HL-60 (cell line): Measurements from ENCODE around the gene MESD.

Source experiments
- DNase-seq, 2 experiments: peaks; one replicate each; pipeline ENCODE4 v3.0.0-alpha.2; 2010 to 2020; ENCODE audit warnings: low read depth in 1 of 2, low spot score in 1 of 2
- H3K27ac ChIP-seq: fragments of 250-450 bp; sonication (Bioruptor Pico); replicated peaks from 2 replicates; pipeline ENCODE4 v1.5.1; 2020; ENCODE audit warnings: mild to moderate bottlenecking, moderate library complexity
- H3K27me3 ChIP-seq: fragments of 250-450 bp; sonication (Bioruptor Pico); 2 replicates; pipeline ENCODE4 v1.5.1; 2021; ENCODE audit warnings: mild to moderate bottlenecking, moderate library complexity; ENCODE audit not compliant: insufficient read depth, poor library complexity, severe bottlenecking
- H3K4me3 ChIP-seq: replicated peaks from 2 replicates; pipeline ENCODE4 v1.5.1; 2011; ENCODE audit warnings: mild to moderate bottlenecking, control low read depth, low read length; ENCODE audit not compliant: insufficient read depth
- CTCF ChIP-seq: IDR thresholded peaks from one replicate; pipeline ENCODE4 v1.5.1; 2011; ENCODE audit warnings: low read length, control low read depth, inconsistent platforms; ENCODE audit not compliant: insufficient read depth
- GABPA ChIP-seq: IDR thresholded peaks from 2 replicates; pipeline ENCODE4 v1.6.1; 2012; ENCODE audit warnings: low read depth
- POLR2AphosphoS5 ChIP-seq: IDR thresholded peaks from 2 replicates; pipeline ENCODE4 v1.6.1; 2012; ENCODE audit warnings: low read depth
- REST ChIP-seq: IDR thresholded peaks from 2 replicates; pipeline ENCODE4 v1.6.1; 2012; ENCODE audit warnings: low read depth; ENCODE audit not compliant: insufficient replicate concordance
- SPI1 ChIP-seq: IDR thresholded peaks from 2 replicates; pipeline ENCODE4 v1.6.1; 2012; ENCODE audit warnings: low read depth, mild to moderate bottlenecking, borderline replicate concordance

Gene MESD

GRCh38 chr15:80944818-80945217, 44.8 kb downstream of the MESD start:
- Histone ChIP-seq H3K4me3 (no peak overlapping the region), H3K27me3 (no peaks in the 10 kb centered on the region), H3K27ac (no peak overlapping the region)
- TF ChIP-seq SPI1: no peak
- TF ChIP-seq POLR2AphosphoS5: no peak
- TF ChIP-seq CTCF: no peak
- TF ChIP-seq REST: no peak
- no peak for TF ChIP-seq GABPA
- DNase-seq: no peak

GRCh38 chr15:80942746-80943565, 46.7 kb downstream of the MESD start:
- Histone ChIP-seq H3K4me3 (no peak overlapping the region), H3K27ac (no peak overlapping the region), H3K27me3 (no peaks in the 10 kb centered on the region)
- DNase-seq: no peak
- TF ChIP-seq GABPA: no peak
- TF ChIP-seq POLR2AphosphoS5: no peak
- TF ChIP-seq REST: no peak
- TF ChIP-seq CTCF: no peak
- TF ChIP-seq SPI1: no peak

GRCh38 chr15:80942266-80942665, 47.4 kb downstream of the MESD start:
- no peak for DNase-seq
- no peaks in the 10 kb centered on the region for H3K27me3 ChIP-seq
- TF ChIP-seq POLR2AphosphoS5 (no peak), SPI1 (no peak), GABPA (no peak), CTCF (no peak), REST (no peak)
- H3K4me3 ChIP-seq: no peak overlapping the region
- no peak overlapping the region for H3K27ac ChIP-seq
